Measurements from ENCODE around the gene ZNF512. TPM values are rescaled to one million over a fixed set of nuclear protein-coding genes. Genes with fewer than 3 reads are reported as not detected.

The ZNF512 gene
- total and polyA plus RNA-seq, 9 of the 15 experiments (the other 6 are each of a cell fraction or from before 2014, with no cell fraction given): 24.7 to 101 (median 65.9) TPM

GRCh38 chr2:27647737-27648136 is 64.9 kb downstream of the ZNF512 start (continued):
- TF ChIP-seq NBN (IDR thresholded peaks at IDR 0.05; ENCODE audit: low read depth) (no peak), JUND (IDR thresholded peaks at IDR 0.05; ENCODE audit: borderline replicate concordance, low read depth, low read length) (no peak), JUND (tag; IDR thresholded peaks at IDR 0.05; ENCODE audit: borderline replicate concordance, low read depth, low read length) (no peak), ADNP (tag; IDR thresholded peaks at IDR 0.05) (no peak), NCOA1 (IDR thresholded peaks at IDR 0.05; ENCODE audit: low read depth) (no peak), KAT2B (IDR thresholded peaks at IDR 0.05; ENCODE audit: low read depth, low read length) (no peak), GATAD2B (IDR thresholded peaks at IDR 0.05; ENCODE audit: borderline replicate concordance) (no peak), HOXB6 (CRISPR knock-in tag; IDR thresholded peaks at IDR 0.05; ENCODE audit: borderline replicate concordance) (no peak), FOXP1 (CRISPR knock-in tag; IDR thresholded peaks at IDR 0.05) (no peak), FOSL1 (tag; conservative IDR thresholded peaks at IDR 0.05) (no peak), ARNT (IDR thresholded peaks at IDR 0.05) (no peak), ZFPM2 (CRISPR knock-in tag; IDR thresholded peaks at IDR 0.05) (no peak), CCNT2 (IDR thresholded peaks at IDR 0.05; ENCODE audit: borderline replicate concordance, extremely low read depth, insufficient read length, low read depth, low read length) (no peak), ELK1 (CRISPR knock-in tag; IDR thresholded peaks at IDR 0.05) (no peak), HSF4 (CRISPR knock-in tag; IDR thresholded peaks at IDR 0.05; ENCODE audit: borderline replicate concordance) (no peak), PPARD (CRISPR knock-in tag; IDR thresholded peaks at IDR 0.05) (no peak), FIP1L1 (IDR thresholded peaks at IDR 0.05; ENCODE audit: low read depth, low read length, poor library complexity, severe bottlenecking) (no peak), THRB (CRISPR knock-in tag; conservative IDR thresholded peaks at IDR 0.05) (no peak), CEBPZ (IDR thresholded peaks at IDR 0.05; ENCODE audit: borderline replicate concordance, low read depth, low read length) (no peak), EP400 (IDR thresholded peaks at IDR 0.05) (no peak)
- TF ChIP-seq, protein P1, sequence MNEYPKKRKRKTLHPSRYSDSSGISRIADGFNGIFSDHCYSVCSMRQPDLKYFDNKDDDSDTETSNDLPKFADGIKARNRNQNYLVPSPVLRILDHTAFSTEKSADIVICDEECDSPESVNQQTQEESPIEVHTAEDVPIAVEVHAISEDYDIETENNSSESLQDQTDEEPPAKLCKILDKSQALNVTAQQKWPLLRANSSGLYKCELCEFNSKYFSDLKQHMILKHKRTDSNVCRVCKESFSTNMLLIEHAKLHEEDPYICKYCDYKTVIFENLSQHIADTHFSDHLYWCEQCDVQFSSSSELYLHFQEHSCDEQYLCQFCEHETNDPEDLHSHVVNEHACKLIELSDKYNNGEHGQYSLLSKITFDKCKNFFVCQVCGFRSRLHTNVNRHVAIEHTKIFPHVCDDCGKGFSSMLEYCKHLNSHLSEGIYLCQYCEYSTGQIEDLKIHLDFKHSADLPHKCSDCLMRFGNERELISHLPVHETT (CRISPR knock-in tag; conservative IDR thresholded peaks at IDR 0.05 in 1 of 2, IDR thresholded peaks at IDR 0.05 in 1 of 2): no peak

Measured in K562 (cell line).